GM12864 (cell line): ENCODE measurements around the gene MTLN.
"Not testable (repeated sequence)": the region's sequence is repeated elsewhere in the genome, so short reads cannot be mapped to it uniquely, and the experiment has no call there.

ENCODE experiments used
- DNase-seq: peaks from one replicate; pipeline ENCODE4 v3.0.0-alpha.2; 2011; ENCODE audit warnings: low read depth
- H3K4me3 ChIP-seq: 2 replicates; pipeline ENCODE4 v1.5.1; 2011; ENCODE audit warnings: mild to moderate bottlenecking, low read depth, low read length, control low read depth
- CTCF ChIP-seq: IDR thresholded peaks from 2 replicates; pipeline ENCODE4 v1.5.1; 2011; ENCODE audit warnings: low read depth, mild to moderate bottlenecking, moderate library complexity, low read length, control low read depth, inconsistent platforms; ENCODE audit errors: missing control alignments

The MTLN gene

DNA sequence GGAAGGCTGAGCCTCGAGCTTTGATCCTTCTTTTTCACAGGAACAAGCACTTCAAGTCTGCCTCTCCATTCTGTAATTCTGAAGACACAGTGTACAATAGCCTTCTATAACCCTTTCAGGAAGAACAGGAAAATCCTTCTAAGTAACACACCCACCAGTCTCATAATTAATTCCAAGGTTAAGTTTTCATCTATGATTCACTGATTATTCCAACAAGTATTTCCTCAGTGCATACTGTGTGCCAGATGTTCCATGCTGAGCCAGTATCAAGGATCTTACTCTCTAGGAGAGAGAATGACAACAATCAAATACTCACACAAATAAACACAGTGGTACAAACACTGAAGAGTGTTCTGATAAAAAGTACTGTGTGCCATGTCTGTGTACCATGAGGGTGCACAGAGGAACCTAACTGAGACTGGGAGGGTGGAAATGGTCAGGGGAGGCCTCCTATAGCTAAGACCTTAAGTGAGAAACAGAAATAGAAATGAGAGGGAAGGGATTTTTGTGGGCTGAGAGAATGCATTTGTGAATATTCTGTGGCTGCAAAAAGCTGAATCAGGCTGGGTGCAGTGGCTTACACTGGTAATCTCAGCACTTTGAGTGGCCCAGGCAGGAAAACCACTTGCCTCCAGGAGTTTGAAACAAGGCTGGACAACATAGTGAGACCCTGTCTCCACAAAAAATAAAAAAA, 7.3 kb upstream of the MTLN start:
- TF ChIP-seq CTCF: no peak
- DNase-seq: no peak

GRCh38 chr2:110218889-110219288, 6.5 kb upstream of the MTLN start:
- not testable (repeated sequence) for H3K4me3 ChIP-seq, DNase-seq

More for the DNA sequence above, 7.3 kb upstream of the MTLN start:
- no peak overlapping the region for H3K4me3 ChIP-seq

DNA sequence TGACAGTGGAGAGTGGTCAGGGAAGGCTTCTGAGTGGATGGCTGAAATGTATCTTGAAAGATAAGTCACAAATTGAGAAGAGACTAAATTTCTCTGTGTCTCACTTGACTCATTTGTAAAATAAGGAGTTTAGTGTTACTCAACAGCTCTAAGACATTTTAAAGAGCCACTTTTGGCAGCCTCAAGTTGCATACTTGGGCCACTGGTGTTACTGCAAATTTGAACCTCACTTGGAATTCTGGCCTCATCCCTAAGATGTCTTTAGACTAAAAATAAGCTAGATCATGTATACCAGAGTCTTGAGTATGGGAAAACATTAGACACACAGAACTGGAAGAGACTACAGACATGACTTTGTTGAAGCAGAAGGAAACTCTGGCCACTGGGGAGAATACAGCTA, 4.5 kb upstream of the MTLN start:
- DNase-seq: no peak
- H3K4me3 ChIP-seq: no peak overlapping the region
- no peak for TF ChIP-seq CTCF

DNA sequence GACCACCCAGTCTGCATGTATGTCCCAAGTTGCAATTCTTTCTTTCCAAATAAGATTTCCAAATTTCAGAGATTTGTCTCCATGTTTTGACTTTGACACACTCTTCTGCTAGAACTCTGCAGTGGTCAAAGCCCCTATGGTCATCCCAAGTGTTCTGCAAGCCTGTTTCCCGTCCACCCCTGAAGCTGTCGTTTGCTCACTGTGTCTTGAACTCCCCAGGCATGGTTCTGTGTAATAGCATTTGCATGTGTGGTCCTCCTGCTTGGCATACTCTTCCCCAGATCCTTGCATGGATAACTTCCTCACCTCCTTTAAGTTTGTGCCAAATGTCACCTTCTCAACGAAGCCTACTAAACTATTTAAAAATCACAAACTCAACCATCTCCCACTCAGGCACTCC, 3.9 kb upstream of the MTLN start:
- DNase-seq: no peak
- H3K4me3 ChIP-seq: no peak overlapping the region
- TF ChIP-seq CTCF: no peak

DNA sequence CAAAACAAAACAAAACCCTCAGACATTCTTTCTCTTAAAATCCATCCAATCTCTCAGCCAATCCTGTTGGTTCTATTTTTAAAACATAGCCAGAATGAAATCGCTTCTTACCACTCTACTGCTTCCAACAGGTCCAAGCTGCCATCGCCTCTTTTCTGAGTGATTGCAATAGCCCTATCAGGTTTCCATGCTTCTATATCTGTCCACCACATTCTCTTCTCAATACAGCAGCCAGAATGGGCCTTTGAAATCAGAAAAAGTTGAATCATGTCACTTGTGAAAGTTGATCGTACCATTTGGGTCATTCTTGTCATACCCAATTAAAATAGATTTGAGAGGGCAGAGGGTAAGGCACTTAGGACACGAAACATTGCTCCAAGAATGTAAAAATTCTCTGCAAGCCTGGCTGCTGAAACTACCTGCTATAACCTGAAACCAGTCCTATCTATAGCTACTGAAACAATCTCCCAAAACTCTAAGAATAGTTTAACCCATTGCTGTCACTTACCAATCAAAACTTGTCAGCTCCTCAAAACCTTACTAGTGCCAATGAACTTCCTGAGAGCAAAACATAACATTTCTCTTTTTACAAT, 3.3 kb upstream of the MTLN start:
- DNase-seq: no peak
- no peak for TF ChIP-seq CTCF
- no peak overlapping the region for H3K4me3 ChIP-seq

DNA sequence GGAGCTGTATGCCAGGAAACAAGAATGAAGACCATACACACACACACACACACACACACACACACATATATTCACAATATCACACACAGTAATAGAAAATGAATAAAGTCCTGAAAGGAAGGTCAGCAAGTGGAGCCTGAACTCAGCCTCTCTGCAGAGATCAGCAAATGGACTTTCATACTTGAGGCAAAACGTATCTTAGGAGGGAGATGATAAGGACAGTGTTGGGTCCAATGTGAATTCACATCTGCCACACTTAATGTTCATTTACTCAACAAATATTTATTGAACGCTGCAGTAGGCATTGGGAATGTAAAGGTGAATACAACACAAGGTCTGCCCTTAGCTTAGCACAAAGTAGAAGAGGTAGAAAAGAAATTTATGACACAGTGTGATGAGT, 2.7 kb upstream of the MTLN start:
- no peak for TF ChIP-seq CTCF
- no peak overlapping the region for H3K4me3 ChIP-seq
- no peak for DNase-seq

DNA sequence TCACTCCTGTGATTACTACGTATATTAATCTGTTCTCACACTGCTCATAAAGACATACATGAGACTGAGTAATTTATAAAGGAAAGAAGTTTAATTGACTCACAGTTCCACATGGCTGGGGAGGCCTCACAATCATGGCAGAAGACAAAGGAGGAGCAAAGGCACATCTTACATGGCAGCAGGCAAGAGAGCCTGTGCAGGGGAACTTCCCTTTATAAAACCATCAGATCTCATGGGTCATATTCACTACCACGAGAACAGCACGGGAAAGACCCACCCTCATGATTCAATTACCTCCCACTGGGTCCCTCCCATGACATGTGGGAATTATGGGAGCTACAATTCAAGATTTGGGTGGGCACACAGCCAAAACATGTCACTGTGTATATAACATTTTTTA, 1.2 kb upstream of the MTLN start:
- H3K4me3 ChIP-seq, DNase-seq: not testable (repeated sequence)
